ENCODE data around the gene MAST2.
"Not testable (repeated sequence)": the region's sequence is repeated elsewhere in the genome, so short reads cannot be mapped to it uniquely, and the experiment has no call there.

MAST2 gene

GRCh38 chr1:45862008-45862407 lies 58.6 kb downstream of the MAST2 start:
- DNase-seq = no peak

DNA sequence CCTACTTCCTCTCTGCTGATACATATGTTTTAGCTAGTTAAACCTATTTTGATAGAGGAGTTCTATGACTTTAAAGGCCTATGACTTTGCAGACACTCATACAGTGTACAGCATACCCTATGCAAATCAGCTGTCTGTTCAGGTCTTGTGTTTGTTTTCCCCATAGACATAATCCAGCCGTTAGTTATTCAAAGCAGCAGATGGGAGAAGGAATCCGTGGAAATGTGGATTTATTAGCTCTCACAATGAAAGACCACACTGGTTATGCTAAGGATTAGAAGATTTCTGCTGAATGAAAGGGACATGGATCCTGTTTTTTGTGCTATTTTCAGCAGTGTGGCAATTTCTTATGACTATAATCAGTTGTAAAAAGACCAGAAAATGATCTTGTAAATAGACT lies 59.8 kb downstream of the MAST2 start:
- DNase-seq = no peak

DNA sequence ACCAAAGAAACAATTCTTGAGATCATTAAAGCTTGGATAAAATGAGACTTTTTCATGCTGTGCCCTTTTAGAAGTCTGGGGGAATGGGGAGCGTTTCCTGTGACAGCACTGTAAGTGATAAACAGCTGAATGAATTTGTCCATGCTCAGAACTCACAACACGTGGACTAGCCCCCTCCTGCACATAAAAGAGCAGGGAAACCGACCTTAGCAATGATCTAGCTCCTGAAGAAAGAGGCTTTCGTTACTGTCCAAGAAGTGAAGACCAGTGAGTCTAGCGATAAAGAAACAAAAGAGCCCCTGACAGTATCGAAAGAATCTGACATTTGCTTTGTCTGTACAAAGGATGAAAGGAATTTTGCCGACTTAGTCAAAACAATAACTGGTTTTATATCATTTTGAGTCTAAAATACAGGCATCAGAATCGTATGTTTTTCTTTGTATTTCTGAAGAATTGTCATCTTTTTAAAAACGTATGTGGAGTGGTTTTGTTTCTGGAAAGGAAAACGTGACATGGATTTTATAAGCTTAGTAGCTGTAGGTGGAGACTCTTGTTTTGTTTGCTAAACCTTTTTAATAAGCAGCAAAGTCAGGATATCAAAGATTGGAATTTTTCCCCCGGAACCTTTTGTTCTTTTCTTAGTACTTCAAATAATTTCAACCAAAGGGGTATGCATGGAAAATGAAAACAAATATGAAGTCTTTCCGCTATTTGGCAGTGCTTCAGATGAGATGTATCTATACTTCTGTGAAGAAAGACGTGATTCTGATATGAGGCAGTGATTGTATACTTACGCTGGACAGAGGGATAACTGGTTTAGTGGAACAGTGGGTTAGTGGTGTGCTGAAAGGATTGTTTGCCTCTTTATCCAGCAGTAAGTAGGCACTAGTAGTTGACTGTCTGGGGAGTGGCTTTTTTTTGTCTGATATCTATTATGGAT lies 61.0 kb downstream of the MAST2 start:
- DNase-seq = no peak

- DNase-seq = no peak
These were observed 64.4 kb downstream of the MAST2 start for GRCh38 chr1:45867697-45868348.

GRCh38 chr1:45868861-45869260 lies 65.4 kb downstream of the MAST2 start:
- no peak for DNase-seq

- DNase-seq = no peak
These were observed 67.1 kb downstream of the MAST2 start for GRCh38 chr1:45870500-45870899.

DNA sequence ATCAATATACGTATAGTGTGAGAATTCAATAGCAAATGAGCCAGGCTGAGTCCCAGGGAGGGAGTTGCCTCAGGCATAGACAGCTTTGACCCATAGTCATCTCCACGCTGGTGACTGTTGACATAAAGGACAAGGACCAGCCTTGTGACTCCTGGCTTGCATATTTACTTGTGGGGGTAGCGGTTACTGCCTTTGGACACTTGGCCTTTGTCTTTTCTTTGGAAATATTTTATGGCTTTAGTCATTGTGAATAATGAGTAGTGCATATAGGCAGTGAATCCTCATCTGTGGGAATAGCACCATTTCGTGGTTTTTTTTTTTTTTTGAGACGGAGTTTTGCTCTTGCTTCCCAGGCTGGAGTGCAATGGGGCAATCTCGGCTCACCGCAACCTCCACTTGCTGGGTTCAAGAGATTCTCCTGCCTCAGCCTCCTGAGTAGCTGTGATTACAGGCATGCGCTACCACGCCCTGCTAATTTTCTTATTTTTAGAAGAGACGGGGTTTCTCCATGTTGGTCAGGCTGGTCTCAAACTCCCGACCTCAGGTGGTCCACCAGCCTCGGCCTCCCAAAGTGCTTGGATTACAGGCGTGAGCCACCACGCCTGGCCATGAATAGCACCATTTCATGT lies 68.9 kb downstream of the MAST2 start:
- not testable (repeated sequence) for DNase-seq

GRCh38 chr1:45876000-45876617 lies 72.7 kb downstream of the MAST2 start:
- DNase-seq = no peak

DNA sequence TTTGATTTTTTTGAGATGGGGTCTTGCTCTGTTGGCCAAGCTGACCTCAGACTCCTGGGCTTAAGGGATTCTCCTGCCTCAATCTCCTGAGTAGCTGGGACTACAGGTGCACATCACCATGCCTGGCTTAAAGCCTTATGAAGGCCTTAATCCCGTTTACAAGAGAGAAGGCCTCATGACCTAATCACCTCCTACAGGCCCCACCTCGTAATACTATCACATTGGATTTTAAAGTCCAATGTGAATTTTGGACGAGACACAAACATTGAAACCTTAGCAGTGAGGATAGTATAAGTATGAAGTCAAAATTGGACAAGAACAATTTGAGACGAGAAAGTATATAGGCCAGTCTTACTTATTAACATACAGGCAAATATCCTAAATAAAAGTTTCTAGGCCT lies 73.9 kb downstream of the MAST2 start:
- no peak for DNase-seq

- DNase-seq = no peak
These were observed 76.6 kb downstream of the MAST2 start for GRCh38 chr1:45879885-45880598.

GRCh38 chr1:45880930-45881329 lies 77.5 kb downstream of the MAST2 start:
- DNase-seq = no peak

DNA sequence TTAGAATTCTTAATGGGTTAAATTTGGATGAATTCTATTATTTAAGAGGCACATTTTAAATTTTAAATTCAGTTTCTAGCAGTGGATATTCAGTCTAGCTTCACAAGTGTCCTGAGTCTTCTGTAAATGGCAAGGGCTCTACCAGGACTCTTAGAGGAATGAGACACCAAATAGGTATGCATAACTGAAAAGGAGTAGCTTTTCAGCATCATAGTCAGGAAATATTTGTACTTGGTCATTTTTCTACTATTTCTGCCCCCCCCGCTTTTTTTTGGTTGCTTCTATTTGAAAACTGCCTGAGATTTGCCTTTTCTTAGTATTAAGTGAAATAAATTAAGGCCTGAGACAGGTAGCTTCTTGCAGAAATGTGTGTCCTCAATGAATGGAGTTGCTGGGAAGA lies 80.2 kb downstream of the MAST2 start:
- DNase-seq = no peak

GRCh38 chr1:45884700-45885099 lies 81.3 kb downstream of the MAST2 start:
- no peak for DNase-seq

DNA sequence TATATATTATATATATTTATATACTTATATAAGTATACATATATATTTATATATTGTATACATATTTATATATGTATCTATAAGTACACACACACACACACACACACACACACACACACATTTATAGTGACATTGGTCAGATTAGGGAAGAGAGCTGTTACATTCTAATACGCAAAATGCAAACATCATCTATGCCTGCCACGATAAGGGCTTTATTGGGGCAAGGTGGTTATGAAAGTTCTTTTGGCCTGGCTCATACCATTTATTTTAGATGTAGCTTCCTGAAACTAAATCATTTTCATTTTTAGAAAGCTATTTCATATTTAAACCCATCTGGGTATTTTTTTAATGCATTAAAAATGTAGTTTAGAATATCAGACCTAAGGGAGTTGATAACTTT lies 82.8 kb downstream of the MAST2 start:
- DNase-seq = no peak

DNA sequence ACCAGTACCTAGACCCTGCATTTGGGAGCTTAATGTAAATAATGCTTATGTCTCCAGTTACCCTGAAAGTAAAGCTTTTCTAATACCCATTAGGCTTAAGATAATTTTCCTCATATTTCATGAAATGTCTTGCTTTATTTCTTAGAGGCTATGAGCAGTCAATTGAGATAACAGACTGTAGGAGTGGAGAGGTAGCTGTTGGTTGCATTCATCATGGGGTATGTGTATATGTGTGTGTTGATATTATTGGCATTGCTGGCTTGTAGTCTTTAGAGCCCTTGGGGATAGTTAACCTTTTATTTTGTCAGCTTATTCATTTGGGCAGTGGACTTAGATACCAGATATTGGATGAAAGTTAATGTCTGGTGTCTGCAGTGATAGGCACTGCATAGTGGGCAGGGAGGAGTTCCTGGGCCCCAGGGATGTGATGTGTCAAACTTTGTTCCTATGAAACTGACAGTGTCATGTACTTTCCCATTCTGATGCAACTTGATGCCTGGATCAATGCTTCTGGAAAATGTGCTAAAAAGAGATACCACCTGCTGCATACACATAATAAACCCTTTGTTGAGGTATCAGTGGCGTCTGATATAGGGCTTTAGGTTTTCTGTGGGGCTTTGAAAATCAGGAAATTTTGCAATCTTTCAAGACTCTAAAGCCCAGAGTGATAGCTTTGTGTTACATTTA lies 83.9 kb downstream of the MAST2 start:
- no peak for DNase-seq

- DNase-seq = no peak
These were observed 86.7 kb downstream of the MAST2 start for GRCh38 chr1:45890078-45890477.

- DNase-seq = no peak
These were observed 87.7 kb downstream of the MAST2 start for GRCh38 chr1:45891087-45891486.

- no peak for DNase-seq
These were observed 88.8 kb downstream of the MAST2 start for GRCh38 chr1:45892068-45892785.

- no peak for DNase-seq
These were observed 90.9 kb downstream of the MAST2 start for GRCh38 chr1:45894331-45894730.

DNA sequence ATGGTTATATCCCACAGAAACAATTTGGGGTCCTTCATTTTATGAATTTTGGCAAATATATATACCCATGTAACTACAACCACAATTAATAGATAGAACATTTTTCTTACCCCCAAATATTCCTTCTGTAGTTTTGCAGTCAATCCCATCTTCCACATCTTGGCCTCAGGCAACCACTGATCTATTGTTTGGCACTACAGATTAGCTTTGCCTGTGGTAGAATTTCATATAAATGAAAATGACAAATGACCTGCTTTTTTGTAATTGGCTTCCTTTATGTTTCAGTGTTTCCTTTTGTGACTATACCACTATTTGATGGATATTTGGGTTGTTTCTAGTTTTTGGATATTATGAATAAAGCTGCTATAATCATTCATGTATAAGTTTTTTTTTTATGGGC lies 91.5 kb downstream of the MAST2 start:
- no peak for DNase-seq

GRCh38 chr1:45895406-45895805 lies 92.0 kb downstream of the MAST2 start:
- DNase-seq = no peak

Measured in stimulated activated CD4-positive, alpha-beta T cell treated with anti-CD3 and anti-CD28 coated beads, Interleukin-12 subunit alpha, Interleukin-12 subunit beta, amount 100 ng/mL, for 4 hours (primary cell).